Tibial nerve (tissue), 4 donors: ENCODE data around the gene ATP6V0E1.

Experiments used
- CTCF ChIP-seq, 5 experiments: fragments of 200-600 bp in 3 of 5; fragments of 450-650 bp in 2 of 5; sonication (generic) in 3 of 5; IDR thresholded peaks; one replicate each; pipeline ENCODE4 v1.5.1; 2016 to 2019; ENCODE audit warnings: antibody characterized with exemption in 5 of 5, mild to moderate bottlenecking in 3 of 5, moderate library complexity in 2 of 5
- EP300 ChIP-seq, 2 donors: sonication (generic); formaldehyde crosslinking; IDR thresholded peaks; one replicate each; pipeline ENCODE4 v1.6.1; 2017; ENCODE audit warnings: antibody characterized with exemption in 2 of 2, mild to moderate bottlenecking in 1 of 2

- TF ChIP-seq CTCF (IDR thresholded peaks at IDR 0.05) (no peak), EP300 (IDR thresholded peaks at IDR 0.05) (no peak)
Observed at GRCh38 chr5:172945151-172945550, 38.4 kb upstream of the ATP6V0E1 start.
